K562 (cell line): ENCODE results near the gene REX1BD. TPM values are rescaled to one million over a fixed set of nuclear protein-coding genes. Genes with fewer than 3 reads are reported as not detected.

Experiments
- ATAC-seq: fragments of 200-7000 bp; cut with Tn5 transposase; 3 replicates; pipeline ENCODE4 v1.9.1; 2020; ENCODE audit warnings: moderate library complexity
- BruUV-seq: library from RNA; stranded (reverse); fragments of 400-500 nt; replicated peaks from 2 replicates; lab custom pipeline; 2021; lab: Mats Ljungman, UMichigan
- CTCF ChIA-PET: fragments of 300-600 bp; formaldehyde crosslinking; extraction: SDS; loops from one replicate; lab custom pipeline; 2021; ENCODE audit warnings: low intra/inter-chr PET ratio; lab: Yijun Ruan, JAX
- POLR2A ChIA-PET: fragments of 300-600, 350-650 bp; sonication (Branson Sonifier 250); formaldehyde crosslinking; extraction: SDS; loops from one replicate; lab custom pipeline; 2021; ENCODE audit warnings: antibody characterized with exemption, inconsistent platforms; lab: Yijun Ruan, JAX
- DNase-seq, 4 experiments: peaks; one replicate each; pipeline versions ENCODE4 v3.0.0 to v3.0.0-alpha.2; 2011 to 2018; ENCODE audit warnings: low spot score in 3 of 4, mixed read lengths in 3 of 4; ENCODE audit errors: extremely low read depth in 1 of 4
- FAIRE-seq: peaks from 2 replicates; lab custom pipeline; 2011; peaks lifted over from hg19 to GRCh38; lab: Jason Lieb, UNC
- H2AFZ ChIP-seq: 2 replicates; pipeline ENCODE4 v1.6.0; 2011; ENCODE audit warnings: low read depth, low read length, control low read depth, inconsistent platforms
- H3K27ac ChIP-seq: fragments of 200-600 bp; 3 replicates; pipeline ENCODE4 v1.8.0; 2011; ENCODE audit warnings: low read depth, mild to moderate bottlenecking, control low read depth, inconsistent platforms, low read length, moderate library complexity, mixed read lengths; ENCODE audit errors: extremely low read depth
- H3K27me3 ChIP-seq, 2 experiments: fragments of 300-600 bp in 1 of 2; 2 replicates in 1 of 2; 3 replicates in 1 of 2; pipeline versions ENCODE4 v1.6.0 to v1.8.0; 2011; ENCODE audit warnings: inconsistent platforms in 2 of 2, low read length in 2 of 2, mild to moderate bottlenecking in 1 of 2, mixed read lengths in 1 of 2, moderate library complexity in 1 of 2; ENCODE audit not compliant: control insufficient read depth in 2 of 2, insufficient read depth in 2 of 2
- H3K36me3 ChIP-seq: fragments of 300-600 bp; 3 replicates; pipeline ENCODE4 v1.8.0; 2011; ENCODE audit warnings: mild to moderate bottlenecking, low read length, inconsistent platforms; ENCODE audit not compliant: control insufficient read depth, insufficient read depth
- H3K4me1 ChIP-seq, 2 experiments: fragments of 200-600 bp in 1 of 2; replicated peaks in 1 of 2; 2 replicates in 1 of 2; 3 replicates in 1 of 2; pipeline versions ENCODE4 v1.5.1 to v1.8.0; 2011; ENCODE audit warnings: inconsistent platforms in 2 of 2, low read length in 2 of 2, mild to moderate bottlenecking in 1 of 2, mixed read lengths in 1 of 2, moderate library complexity in 1 of 2; ENCODE audit not compliant: control insufficient read depth in 2 of 2, insufficient read depth in 2 of 2
- H3K4me2 ChIP-seq: 2 replicates; pipeline ENCODE4 v1.6.1; 2011; ENCODE audit warnings: low read length, control low read depth, inconsistent platforms, mixed read lengths; ENCODE audit not compliant: insufficient read depth
- H3K4me3 ChIP-seq: fragments of 200-600 bp; sonication (generic), shearing (Covaris generic); 2 replicates; pipeline ENCODE4 v1.5.1; 2016; ENCODE audit warnings: control low read depth, inconsistent platforms
- H3K79me2 ChIP-seq: fragments of 200-600 bp; 3 replicates; pipeline ENCODE4 v1.8.0; 2011; ENCODE audit warnings: low read length, inconsistent platforms; ENCODE audit not compliant: control insufficient read depth, insufficient read depth
- H3K9ac ChIP-seq, 2 experiments: 2 replicates each; pipeline versions ENCODE4 v1.6.0 to v1.6.1; 2011; ENCODE audit warnings: low read depth in 2 of 2, low read length in 2 of 2, control low read depth in 1 of 2, inconsistent platforms in 1 of 2, mild to moderate bottlenecking in 1 of 2, mixed read lengths in 1 of 2; ENCODE audit not compliant: insufficient read depth in 1 of 2
- H3K9me1 ChIP-seq: one replicate; pipeline ENCODE4 v1.6.0; 2011; ENCODE audit warnings: inconsistent platforms, mild to moderate bottlenecking, low read length, moderate library complexity; ENCODE audit not compliant: control insufficient read depth, insufficient read depth
- H3K9me3 ChIP-seq: replicated peaks from 2 replicates; pipeline ENCODE4 v1.5.1; 2011; ENCODE audit warnings: low read depth, low read length, inconsistent platforms; ENCODE audit not compliant: control insufficient read depth, insufficient read depth
- H4K20me1 ChIP-seq: replicated peaks from 2 replicates; pipeline ENCODE4 v1.6.1; 2011; ENCODE audit warnings: low read length, inconsistent platforms, mixed read lengths; ENCODE audit not compliant: control insufficient read depth, insufficient read depth
- GTF2B ChIP-seq: IDR thresholded peaks from 2 replicates; pipeline ENCODE4 v1.6.1; 2011; ENCODE audit not compliant: insufficient read length; ENCODE audit errors: extremely low read depth
- MCM7 ChIP-seq, 2 experiments: fragments of 450-650 bp; IDR thresholded peaks; 2 replicates each; pipeline ENCODE4 v1.6.1; 2016 to 2018
- TCF7L2 ChIP-seq: fragments of 150-350 bp; IDR thresholded peaks from 2 replicates; pipeline ENCODE4 v1.6.1; 2016; ENCODE audit warnings: low read depth, mild to moderate bottlenecking, low read length, moderate library complexity
- ZNF212 ChIP-seq: fragments of 450-650 bp; formaldehyde crosslinking; IDR thresholded peaks from 2 replicates; pipeline ENCODE4 v1.4.0; 2020; ENCODE audit warnings: mild to moderate bottlenecking
- ZNF311 ChIP-seq: fragments of 250-450 bp; sonication (Bioruptor Pico); IDR thresholded peaks from 2 replicates; pipeline ENCODE4 v1.4.0; 2020; ENCODE audit warnings: mild to moderate bottlenecking, moderate library complexity
- WGBS: fragments of 100-300 bp; shearing (Covaris generic); methylation state at CpG from one replicate; pipeline ENCODE4 v1.1.6; 2016; ENCODE audit warnings: low coverage, mixed read lengths; ENCODE audit not compliant: insufficient coverage; ENCODE audit errors: missing lambda C conversion rate; 5-methylcytosine and 5-hydroxymethylcytosine counted together
- in situ Hi-C: fragments of 300-500 bp; cut with MboI; formaldehyde crosslinking; loops from 4 replicates; pipeline ENCODE4 v1.15.0; 2018; ENCODE audit warnings: inconsistent platforms, mixed read lengths
- intact Hi-C: fragments of 100-400 bp; cut with micrococcal nuclease; formaldehyde crosslinking; loops from 2 replicates; pipeline ENCODE4 v1.14.2; 2022
- polyA plus RNA-seq, 8 experiments: library from polyadenylated mRNA; depleted of rRNA in 4 of 8; stranded (reverse) in 5 of 8; unstranded in 3 of 8; fragments of >200 nt; fragmentation: Nextera tagmentation in 2 of 8; fragmentation: Illumina TruSeq in 1 of 8; extraction: Ambion mirVana in 2 of 8; extraction: Trizol in 1 of 8; gene quantifications; 2 replicates each; pipeline versions ENCODE4 v1.2.1 to v1.2.3, GENCODE V29; 2011 to 2014; ENCODE audit warnings: inconsistent platforms in 1 of 8, missing spikeins in 1 of 8
- total RNA-seq, 7 experiments: library from RNA; depleted of rRNA in 6 of 7; stranded (reverse); fragments of >200 nt in 6 of 7; fragmentation: Illumina TruSeq in 2 of 7; extraction: Trizol in 2 of 7; gene quantifications; 2 replicates each; pipeline versions ENCODE4 v1.2.1 to v1.2.3, GENCODE V29; 2011 to 2021; ENCODE audit warnings: low replicate concordance in 1 of 7

The REX1BD gene
- total and polyA plus RNA-seq, 9 of the 15 experiments (the other 6 are each of a cell fraction or from before 2014, with no cell fraction given), result 1.9 to 136 (median 13.8) TPM

DNA sequence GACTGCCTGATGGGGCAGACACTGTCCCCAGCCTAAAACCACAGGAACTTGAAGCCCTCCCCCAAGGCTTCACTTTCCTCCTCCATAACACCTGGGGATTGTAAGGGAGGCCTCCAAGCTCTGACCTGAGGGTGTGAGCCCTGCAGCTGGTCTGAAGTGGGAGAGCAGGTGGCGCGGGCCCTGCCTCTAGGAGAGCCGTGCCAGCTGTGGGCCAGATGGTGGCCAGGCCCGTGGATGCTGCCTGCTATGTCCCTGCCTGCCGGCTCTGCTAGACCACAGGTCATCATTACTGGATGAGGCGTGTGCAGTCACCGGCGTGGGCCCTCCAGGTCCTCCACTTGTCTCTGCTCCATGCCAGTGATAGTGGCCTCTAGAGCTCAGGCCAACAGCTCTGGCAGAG lies 44.7 kb downstream of the REX1BD start:
- Histone ChIP-seq H3K79me2 (peaks cover 15% of the 10 kb centered on the region), H3K36me3 (no peaks in the 10 kb centered on the region), H3K9me3 (no peaks in the 10 kb centered on the region), H3K9ac (peak overlapping the region in 1 of 2 experiments; percentile 38; a peak in 1 of 4 replicates), H3K27me3 (peaks cover 16 to 37% of the 10 kb centered on the region in 2 experiments; a peak in 4 of 5 replicates), H3K4me3 (no peak overlapping the region), H3K4me2 (no peak overlapping the region), H3K4me1 (peaks cover 4 to 25% of the 10 kb centered on the region in 2 experiments; a peak in 4 of 5 replicates), H3K27ac (no peak overlapping the region), H2AFZ (no peak overlapping the region), H3K9me1 (no peaks in the 10 kb centered on the region), H4K20me1 (0 out of 2 replicates have a peak, but pooled peaks cover 3% of the 10 kb centered on the region)
- DNase-seq, result no peak
- BruUV-seq, result no TSS peak
- in situ Hi-C loops (no loop called here), intact Hi-C loops (no loop called here)
- ATAC-seq, result no peak
- WGBS, result 22% methylated on average over 8 of the region's 8 CpGs
- no peak for FAIRE-seq
- no peak for TF ChIP-seq TCF7L2
- TF ChIP-seq ZNF212 (CRISPR knock-in tag), result no peak
- TF ChIP-seq MCM7 (IDR thresholded peaks at IDR 0.05), result no peak
- TF ChIP-seq ZNF311 (CRISPR knock-in tag), result no peak
- TF ChIP-seq GTF2B, result no peak
- CTCF ChIA-PET, result no interaction called here
- POLR2A ChIA-PET, result interaction anchor here (0.6 kb wide), 1 partner anchor 349 kb away, joined by 3 read pairs; no protein-coding TSS in a partner anchor
